Bronchial epithelial cell (primary cell): ENCODE measurements around the gene PCYT2. TPM values are rescaled to one million over a fixed set of nuclear protein-coding genes. Genes with fewer than 3 reads are reported as not detected.

Experiments used
- DNase-seq: peaks from one replicate; pipeline ENCODE4 v3.0.0-alpha.2; 2010; ENCODE audit warnings: low read depth
- FAIRE-seq: peaks from 2 replicates; lab custom pipeline; 2011; peaks lifted over from hg19 to GRCh38; lab: Jason Lieb, UNC
- H3K27me3 ChIP-seq: 2 replicates; pipeline ENCODE4 v1.5.1; 2011; ENCODE audit warnings: low read length; ENCODE audit not compliant: control insufficient read depth, insufficient read depth
- H3K36me3 ChIP-seq: 2 replicates; pipeline ENCODE4 v1.5.1; 2011; ENCODE audit warnings: low read length; ENCODE audit not compliant: control insufficient read depth, insufficient read depth
- H3K4me3 ChIP-seq: 2 replicates; pipeline ENCODE4 v1.5.1; 2011; ENCODE audit warnings: mild to moderate bottlenecking, low read depth, low read length, control low read depth
- total RNA-seq: library from RNA; depleted of rRNA; stranded (reverse); fragments of >200 nt; gene quantifications from 2 replicates; pipeline ENCODE4 v1.2.1, GENCODE V29; 2014
- TF ChIP-seq, protein P1 (sequence below): IDR thresholded peaks from 2 replicates; pipeline ENCODE4 v1.5.1; 2011; ENCODE audit warnings: mild to moderate bottlenecking, moderate library complexity, low read length, control low read depth, inconsistent platforms; ENCODE audit not compliant: insufficient read depth, severe bottlenecking

The PCYT2 gene
- total RNA-seq, 1 donor from 2014 or later = 29.5 TPM

DNA sequence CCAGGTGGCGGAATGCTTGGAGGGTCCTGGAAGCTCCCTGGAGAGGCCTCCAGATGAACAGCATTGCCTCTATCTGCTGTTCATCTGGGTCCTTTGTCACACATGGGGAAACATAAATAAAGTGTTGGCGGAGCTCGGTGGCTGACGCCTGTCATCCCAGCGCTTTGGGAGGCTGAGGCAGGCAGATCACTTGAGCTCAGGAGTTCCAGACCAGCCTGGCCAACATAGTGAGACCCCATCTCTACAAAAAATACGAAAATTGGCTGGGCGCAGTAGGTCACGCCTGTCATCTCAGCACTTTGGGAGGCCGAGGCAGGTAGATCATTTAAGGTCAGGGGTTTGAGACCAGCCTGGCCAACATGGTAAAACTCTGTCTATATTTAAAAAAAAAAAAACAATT, 33.7 kb upstream of the PCYT2 start:
- H3K27me3 ChIP-seq = no peaks in the 10 kb centered on the region
- no peak overlapping the region for H3K4me3 ChIP-seq
- TF ChIP-seq, protein P1, sequence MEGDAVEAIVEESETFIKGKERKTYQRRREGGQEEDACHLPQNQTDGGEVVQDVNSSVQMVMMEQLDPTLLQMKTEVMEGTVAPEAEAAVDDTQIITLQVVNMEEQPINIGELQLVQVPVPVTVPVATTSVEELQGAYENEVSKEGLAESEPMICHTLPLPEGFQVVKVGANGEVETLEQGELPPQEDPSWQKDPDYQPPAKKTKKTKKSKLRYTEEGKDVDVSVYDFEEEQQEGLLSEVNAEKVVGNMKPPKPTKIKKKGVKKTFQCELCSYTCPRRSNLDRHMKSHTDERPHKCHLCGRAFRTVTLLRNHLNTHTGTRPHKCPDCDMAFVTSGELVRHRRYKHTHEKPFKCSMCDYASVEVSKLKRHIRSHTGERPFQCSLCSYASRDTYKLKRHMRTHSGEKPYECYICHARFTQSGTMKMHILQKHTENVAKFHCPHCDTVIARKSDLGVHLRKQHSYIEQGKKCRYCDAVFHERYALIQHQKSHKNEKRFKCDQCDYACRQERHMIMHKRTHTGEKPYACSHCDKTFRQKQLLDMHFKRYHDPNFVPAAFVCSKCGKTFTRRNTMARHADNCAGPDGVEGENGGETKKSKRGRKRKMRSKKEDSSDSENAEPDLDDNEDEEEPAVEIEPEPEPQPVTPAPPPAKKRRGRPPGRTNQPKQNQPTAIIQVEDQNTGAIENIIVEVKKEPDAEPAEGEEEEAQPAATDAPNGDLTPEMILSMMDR = no peak
- no peak for FAIRE-seq
- no peak for DNase-seq
- H3K36me3 ChIP-seq = no peaks in the 10 kb centered on the region

DNA sequence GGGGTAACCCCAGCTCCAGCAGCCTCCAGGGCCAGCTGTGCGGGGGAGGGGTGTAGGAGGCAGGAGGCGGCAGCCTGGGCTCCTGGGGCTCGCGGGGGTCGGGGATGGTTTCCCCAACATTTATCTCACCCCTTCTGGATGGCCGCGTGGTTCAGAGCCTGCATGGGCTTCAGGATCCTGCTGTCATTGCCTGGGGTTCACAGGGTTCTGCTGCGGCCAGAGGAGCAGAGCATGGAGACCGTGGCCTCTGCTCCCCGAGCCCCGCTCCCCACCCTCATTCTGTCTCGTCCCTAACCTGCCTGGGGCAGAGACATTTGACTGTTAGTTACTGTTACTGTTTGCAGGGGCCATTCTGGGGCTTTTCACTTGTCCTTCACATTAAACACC, 31.0 kb upstream of the PCYT2 start:
- TF ChIP-seq, protein P1 = no peak
- H3K4me3 ChIP-seq = no peak overlapping the region
- no peak for FAIRE-seq
- no peak for DNase-seq
- H3K36me3 ChIP-seq = no peaks in the 10 kb centered on the region
- no peaks in the 10 kb centered on the region for H3K27me3 ChIP-seq

DNA sequence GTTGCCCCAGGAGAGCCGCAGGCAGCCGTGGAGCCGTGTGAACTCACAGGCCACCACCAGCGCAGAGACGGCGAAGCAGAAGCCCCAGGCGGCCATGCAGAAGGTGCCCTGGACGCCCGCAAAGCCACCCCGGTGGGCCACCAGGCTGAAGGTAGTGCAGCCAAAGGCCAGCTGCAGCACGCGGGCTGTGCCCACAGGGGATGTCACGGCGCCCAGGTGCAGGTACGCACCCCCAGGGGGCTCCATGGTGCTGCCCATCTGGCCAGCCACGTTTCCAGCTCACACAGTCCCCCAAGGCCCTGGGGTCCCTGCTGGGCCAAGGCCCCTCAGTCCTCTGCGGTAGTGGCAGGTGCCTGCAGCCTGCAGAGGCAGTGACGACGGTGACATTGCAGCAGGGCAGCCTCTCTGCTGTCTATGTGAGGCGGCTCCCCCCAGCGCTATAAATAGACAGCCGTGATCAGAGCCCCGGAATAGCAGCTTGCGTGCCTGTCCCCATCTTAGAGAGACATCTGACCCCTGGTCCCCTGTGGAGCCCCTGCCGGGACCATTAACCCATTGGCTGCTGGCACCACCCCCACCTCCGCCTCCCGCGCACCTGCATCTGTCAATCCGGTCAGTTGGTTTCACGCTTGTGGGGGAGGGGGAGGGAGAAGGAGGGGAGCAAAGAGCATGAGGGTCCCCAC, 30.4 kb upstream of the PCYT2 start:
- TF ChIP-seq, protein P1 = no peak
- Histone ChIP-seq H3K36me3 (no peaks in the 10 kb centered on the region), H3K4me3 (no peak overlapping the region), H3K27me3 (no peaks in the 10 kb centered on the region)
- FAIRE-seq (no peak), DNase-seq (no peak)

DNA sequence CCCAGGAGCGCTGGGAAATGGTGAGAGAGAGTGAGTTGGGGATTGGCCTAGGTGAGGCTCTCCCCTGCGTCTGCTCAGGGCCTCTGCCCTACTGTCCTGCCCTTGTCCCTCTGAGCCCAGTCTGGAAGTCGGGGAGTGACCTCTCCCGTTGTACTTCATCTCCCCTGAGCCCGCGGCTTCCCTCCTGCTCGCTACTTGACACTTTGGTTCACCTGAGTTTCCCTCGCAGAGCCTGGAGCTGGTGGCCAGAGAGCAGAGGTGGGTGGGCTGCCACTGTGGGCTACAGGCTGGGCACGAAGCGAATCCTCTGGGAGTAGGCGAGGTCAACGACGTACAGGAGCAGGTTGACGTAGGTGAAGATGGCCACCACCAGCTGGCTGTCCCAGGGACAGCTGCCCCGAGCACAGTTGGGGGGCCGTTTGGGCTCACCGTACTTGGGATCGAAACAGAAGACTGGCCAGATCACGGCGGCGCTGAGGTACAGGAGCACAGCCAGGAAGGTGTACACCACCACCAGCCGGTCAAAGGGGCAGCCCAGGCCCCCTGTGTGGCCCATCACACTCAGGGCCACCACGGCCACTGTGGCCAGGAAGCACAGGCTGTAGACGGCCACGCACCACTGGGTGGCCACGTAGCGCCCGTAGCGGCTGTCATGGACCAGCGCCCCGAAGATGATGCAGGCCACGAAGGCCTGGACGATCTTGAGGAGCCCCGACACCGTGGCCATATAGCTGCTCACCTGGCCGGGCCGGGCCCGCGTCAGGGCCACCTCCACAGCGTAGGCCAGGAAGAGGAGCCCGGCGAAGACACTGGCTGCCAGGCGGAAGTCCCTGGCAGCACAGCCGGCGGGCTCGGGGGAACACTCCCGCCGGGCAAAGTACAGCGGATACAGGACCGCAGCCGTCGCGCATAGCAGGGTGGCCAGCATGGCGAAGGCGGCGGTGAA, 29.6 kb upstream of the PCYT2 start:
- Histone ChIP-seq H3K36me3 (peaks cover 1% of the 10 kb centered on the region), H3K27me3 (no peaks in the 10 kb centered on the region), H3K4me3 (no peak overlapping the region)
- DNase-seq (no peak), FAIRE-seq (no peak)
- TF ChIP-seq, protein P1 = no peak

DNA sequence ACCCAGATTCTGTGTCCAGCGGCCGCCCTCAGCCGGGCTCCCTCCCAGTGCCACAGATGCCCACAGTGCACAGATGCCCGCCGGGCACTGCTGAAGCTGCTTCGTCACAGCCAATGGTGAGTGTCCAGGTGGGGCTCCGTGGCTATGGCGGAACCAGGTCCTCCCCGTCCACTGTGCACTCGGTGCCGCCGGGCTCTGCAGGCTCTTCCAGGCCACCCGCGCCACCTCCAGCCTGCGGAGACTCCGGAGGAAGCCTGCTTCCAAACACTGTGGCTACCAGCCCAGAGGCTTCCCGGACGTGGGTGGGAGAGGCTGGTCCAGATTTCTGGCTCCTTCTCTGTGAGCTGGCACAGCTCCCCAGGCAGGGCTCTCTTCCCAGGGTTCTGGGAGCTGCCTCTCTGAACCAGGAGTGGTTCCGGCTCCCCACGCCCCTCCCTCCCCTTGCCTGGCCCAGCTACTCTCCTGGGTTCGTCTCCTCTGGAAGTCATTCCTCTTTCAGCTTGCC, 28.7 kb upstream of the PCYT2 start:
- DNase-seq = no peak
- Histone ChIP-seq H3K36me3 (peaks cover 6% of the 10 kb centered on the region), H3K27me3 (no peaks in the 10 kb centered on the region), H3K4me3 (no peak overlapping the region)
- TF ChIP-seq, protein P1 = no peak
- no peak for FAIRE-seq
